GM12874 (cell line): Measurements from ENCODE around the gene TCL1B.

Source experiments
- CTCF ChIP-seq: IDR thresholded peaks from 2 replicates; pipeline ENCODE4 v1.5.1; 2011; ENCODE audit warnings: low read depth, mild to moderate bottlenecking, control low read depth, low read length, moderate library complexity; ENCODE audit not compliant: insufficient read depth

The TCL1B gene

DNA sequence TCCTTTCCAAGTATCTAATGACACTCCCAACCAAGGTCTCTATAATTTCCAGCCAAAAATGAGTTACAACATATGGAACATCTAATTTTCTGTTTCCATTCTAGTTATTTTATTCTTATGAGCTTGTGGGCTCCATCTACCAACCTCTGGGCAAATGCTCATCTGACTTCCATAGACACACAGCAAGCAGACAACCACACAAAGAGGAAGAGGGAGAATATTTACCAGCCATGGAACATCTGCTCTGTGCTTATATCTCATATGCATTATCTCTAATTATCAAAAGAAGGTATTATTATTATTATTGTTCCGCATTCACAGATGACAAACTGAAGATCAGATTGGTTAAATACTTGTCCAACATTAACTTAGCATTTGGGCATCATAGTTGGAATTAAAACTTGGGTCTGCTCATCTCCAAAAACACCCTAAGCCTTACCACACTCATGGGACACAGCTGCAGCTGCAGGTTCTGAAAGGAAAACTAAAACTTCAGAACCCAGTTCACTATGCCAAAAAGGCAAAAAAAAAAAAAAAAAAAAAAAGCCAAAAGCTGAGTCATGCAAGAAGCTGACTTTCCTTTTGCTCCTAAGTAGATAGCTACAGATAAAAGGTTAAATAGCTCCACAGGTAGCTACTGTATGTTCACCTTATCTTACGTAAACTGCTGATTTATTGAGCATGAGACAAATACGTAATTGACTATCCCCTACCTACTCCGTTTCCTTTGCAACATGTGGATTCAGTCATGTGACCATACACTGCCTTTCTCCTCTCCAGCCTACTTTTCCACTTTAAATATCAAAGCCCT lies 23.6 kb upstream of the TCL1B start:
- TF ChIP-seq CTCF, result no peak

- no peak for TF ChIP-seq CTCF
Observed at GRCh38 chr14:95663226-95663797, 22.9 kb upstream of the TCL1B start.

- no peak for TF ChIP-seq CTCF
Observed at GRCh38 chr14:95664066-95664465, 22.2 kb upstream of the TCL1B start.

DNA sequence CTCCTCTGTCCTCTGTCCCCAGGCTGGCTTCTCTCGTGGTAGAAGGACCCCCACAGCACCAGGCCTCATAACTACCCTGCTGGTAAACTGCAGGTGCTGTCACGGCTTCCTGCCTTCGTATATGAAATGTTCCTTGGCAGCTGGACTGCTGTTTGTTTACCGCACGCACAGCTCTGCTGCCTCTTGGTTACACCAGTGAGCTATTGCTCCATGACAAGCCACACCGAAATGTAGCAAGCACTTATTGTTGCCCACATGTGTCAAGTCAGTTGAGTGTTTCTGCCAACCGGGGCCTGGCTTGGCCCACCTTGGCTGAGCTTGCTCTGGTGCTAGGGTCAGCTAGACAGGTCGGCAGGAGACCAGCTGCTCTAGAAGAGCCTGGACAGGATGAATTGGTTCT lies 21.7 kb upstream of the TCL1B start:
- no peak for TF ChIP-seq CTCF

- peak; percentile 41; the same call in 1 of the 2 replicates for TF ChIP-seq CTCF
Observed at GRCh38 chr14:95665530-95665929, 20.7 kb upstream of the TCL1B start.

DNA sequence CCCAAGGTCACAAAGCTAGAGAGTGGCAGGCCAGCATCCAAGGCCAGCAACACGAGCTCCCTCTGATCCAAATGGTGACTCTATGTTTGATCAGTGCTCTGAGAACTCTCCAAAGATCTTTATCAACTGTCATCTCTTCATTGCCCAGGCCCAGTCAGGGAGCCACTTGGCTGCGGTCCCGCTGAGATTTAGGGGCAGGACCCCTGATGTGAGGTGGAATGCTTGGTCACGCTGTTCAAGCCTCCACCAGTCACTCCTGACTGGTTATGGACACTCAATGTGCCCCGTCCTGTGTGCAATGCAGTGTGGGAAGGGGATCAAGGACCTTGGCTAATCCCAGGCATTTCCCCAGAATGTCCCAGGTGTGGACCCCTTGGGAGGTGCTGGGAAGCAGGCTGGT lies 19.8 kb upstream of the TCL1B start:
- no peak for TF ChIP-seq CTCF

DNA sequence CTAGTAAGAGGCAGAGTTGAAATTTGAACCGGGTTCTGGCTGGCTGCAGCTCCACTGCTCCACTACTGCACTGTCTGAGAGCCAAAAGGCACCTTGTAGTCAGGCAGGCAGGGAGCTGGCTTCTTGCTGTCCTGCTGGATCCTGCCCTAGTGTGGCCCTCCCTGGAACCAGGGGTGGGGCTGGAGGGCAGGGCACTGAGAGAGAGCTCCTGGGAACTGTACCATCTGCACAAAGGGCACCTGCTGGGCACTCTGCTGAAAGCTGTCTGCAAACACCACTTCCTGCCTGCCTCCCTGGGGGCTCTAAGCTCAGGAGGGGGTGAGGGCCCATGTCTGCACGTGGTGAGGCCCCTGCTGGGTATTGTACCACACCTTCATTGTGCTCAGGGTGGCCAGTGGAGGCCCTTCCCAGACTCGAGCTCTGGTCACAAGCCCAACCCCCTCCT lies 19.0 kb upstream of the TCL1B start:
- no peak for TF ChIP-seq CTCF
